ENCODE results near the gene JTB.

Gene JTB

GRCh38 chr1:153953859-153954365, 23.6 kb downstream of the JTB start:
- no peak for DNase-seq

- DNase-seq, result no peak
Measured at GRCh38 chr1:153951801-153952200, 25.7 kb downstream of the JTB start.

GRCh38 chr1:153951183-153951582, 26.3 kb downstream of the JTB start:
- DNase-seq, result no peak

GRCh38 chr1:153946622-153947241, 30.7 kb downstream of the JTB start, which contains the start of gene DENND4B:
Gene DENND4B (minus strand): TSS chr1:153946718. CDS start chr1:153944374, 2,344 bp downstream.
- peak; percentile 93 for DNase-seq

GRCh38 chr1:153945795-153946621, 31.5 kb downstream of the JTB start:
- DNase-seq, result peak; percentile 91

GRCh38 chr1:153945131-153945794, 32.2 kb downstream of the JTB start:
- peak; percentile 93 for DNase-seq

- DNase-seq, result no peak
Measured at GRCh38 chr1:153944827-153945117, 32.7 kb downstream of the JTB start.

- DNase-seq, result peak; percentile 46
Measured at GRCh38 chr1:153944005-153944826, 33.3 kb downstream of the JTB start.

- no peak for DNase-seq
Measured at GRCh38 chr1:153942766-153943549, 34.5 kb downstream of the JTB start.

GRCh38 chr1:153941826-153942725, 35.4 kb downstream of the JTB start:
- DNase-seq, result no peak

- no peak for DNase-seq
Measured at GRCh38 chr1:153940756-153941155, 36.7 kb downstream of the JTB start.

GRCh38 chr1:153939476-153939875, 38.0 kb downstream of the JTB start:
- no peak for DNase-seq

GRCh38 chr1:153938996-153939395, 38.5 kb downstream of the JTB start:
- DNase-seq, result no peak

- no peak for DNase-seq
Measured at GRCh38 chr1:153937331-153937730, 40.1 kb downstream of the JTB start.

- DNase-seq, result no peak
Measured at GRCh38 chr1:153936011-153936802, 41.3 kb downstream of the JTB start.

- no peak for DNase-seq
Measured at GRCh38 chr1:153934746-153935145, 42.7 kb downstream of the JTB start.

GRCh38 chr1:153933955-153934354, 43.5 kb downstream of the JTB start:
- no peak for DNase-seq

GRCh38 chr1:153933430-153933829, 44.0 kb downstream of the JTB start:
- no peak for DNase-seq

- DNase-seq, result no peak
Measured at GRCh38 chr1:153932156-153933131, 45.0 kb downstream of the JTB start.

Data from hematopoietic multipotent progenitor cell treated with erythropoietin and hydrocortisone succinate and interleukin-3 and kit ligand, for 4 days (in vitro differentiated cells).